Colonic mucosa (tissue), 4 donors: ENCODE measurements around the gene CPNE5. TPM values are rescaled to one million over a fixed set of nuclear protein-coding genes. Genes with fewer than 3 reads are reported as not detected.

ENCODE experiments used
- DNase-seq: peaks from one replicate; pipeline ENCODE4 v3.0.0-alpha.2; 2020
- H3K27ac ChIP-seq: fragments of 200-600 bp; one replicate; pipeline ENCODE4 v1.8.0; 2021
- H3K27me3 ChIP-seq: fragments of 200-600 bp; one replicate; pipeline ENCODE4 v1.8.0; 2021
- H3K36me3 ChIP-seq: fragments of 200-600 bp; one replicate; pipeline ENCODE4 v1.8.0; 2021
- H3K4me1 ChIP-seq: fragments of 200-600 bp; one replicate; pipeline ENCODE4 v1.8.0; 2021; ENCODE audit warnings: mild to moderate bottlenecking
- H3K4me3 ChIP-seq: fragments of 200-600 bp; one replicate; pipeline ENCODE4 v1.8.0; 2021
- H3K9ac ChIP-seq, 2 donors: one replicate each; pipeline ENCODE4 v1.7.0; 2013; ENCODE audit warnings: control low read depth in 2 of 2, low read depth in 2 of 2, low read length in 2 of 2
- H3K9me3 ChIP-seq: fragments of 200-600 bp; one replicate; pipeline ENCODE4 v1.8.0; 2021
- intact Hi-C: fragments of 100-400 bp; cut with DNase I; formaldehyde crosslinking; loops from one replicate; pipeline ENCODE4 v1.14.1; 2022
- total RNA-seq, 2 donors: library from RNA; stranded (reverse); fragmentation: NEBNext Ultra II Directional in 1 of 2; extraction: Animal tissue kit (Norgen Biotek cat#: 25700) in 1 of 2; gene quantifications; one replicate each; pipeline ENCODE4 v1.2.1, GENCODE V29; 2021
- TF ChIP-seq, protein P1 (sequence below): fragments of 200-600 bp; IDR thresholded peaks from one replicate; pipeline ENCODE4 v1.8.0; 2022; ENCODE audit warnings: antibody characterized with exemption, mild to moderate bottlenecking
- donor health status: healthy.
- donor health status: DM: no; HTN: no; CAD: no.
- donor health status: DM: no; HTN: no; CAD: no.

Gene CPNE5
- total RNA-seq, 2 donors from 2014 or later = 4.6 to 8.0 TPM

DNA sequence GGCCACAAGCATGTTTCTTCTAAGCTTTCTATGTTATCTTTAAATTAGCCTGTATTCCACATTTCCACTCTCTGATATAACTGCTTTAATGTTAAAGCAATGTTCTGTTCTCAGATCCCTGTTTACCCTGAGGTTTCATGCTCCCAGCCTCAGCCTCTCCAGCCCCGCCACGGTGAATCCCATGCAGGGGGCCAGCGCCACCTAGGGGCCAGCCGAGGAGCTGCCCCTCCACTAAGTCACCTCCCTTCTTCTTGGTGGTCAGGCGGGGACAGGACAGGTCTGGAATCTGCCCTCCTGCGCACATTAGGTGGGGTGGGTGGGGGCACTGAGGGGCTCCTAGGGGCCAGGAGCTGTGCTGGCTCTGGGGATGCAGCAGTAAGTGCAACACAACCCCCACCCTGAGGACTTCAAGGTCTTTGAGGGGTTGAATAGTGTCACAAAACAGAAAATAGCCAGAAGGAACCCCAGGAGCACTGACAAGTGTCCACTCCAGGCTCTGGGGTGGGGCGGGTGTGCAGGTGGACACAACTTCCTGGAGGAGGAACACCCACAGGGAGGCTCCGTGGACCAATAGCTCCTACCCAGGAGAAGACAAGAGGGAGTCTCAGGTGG lies 80.0 kb downstream of the CPNE5 start:
- no peak overlapping the region for H3K4me3 ChIP-seq

DNA sequence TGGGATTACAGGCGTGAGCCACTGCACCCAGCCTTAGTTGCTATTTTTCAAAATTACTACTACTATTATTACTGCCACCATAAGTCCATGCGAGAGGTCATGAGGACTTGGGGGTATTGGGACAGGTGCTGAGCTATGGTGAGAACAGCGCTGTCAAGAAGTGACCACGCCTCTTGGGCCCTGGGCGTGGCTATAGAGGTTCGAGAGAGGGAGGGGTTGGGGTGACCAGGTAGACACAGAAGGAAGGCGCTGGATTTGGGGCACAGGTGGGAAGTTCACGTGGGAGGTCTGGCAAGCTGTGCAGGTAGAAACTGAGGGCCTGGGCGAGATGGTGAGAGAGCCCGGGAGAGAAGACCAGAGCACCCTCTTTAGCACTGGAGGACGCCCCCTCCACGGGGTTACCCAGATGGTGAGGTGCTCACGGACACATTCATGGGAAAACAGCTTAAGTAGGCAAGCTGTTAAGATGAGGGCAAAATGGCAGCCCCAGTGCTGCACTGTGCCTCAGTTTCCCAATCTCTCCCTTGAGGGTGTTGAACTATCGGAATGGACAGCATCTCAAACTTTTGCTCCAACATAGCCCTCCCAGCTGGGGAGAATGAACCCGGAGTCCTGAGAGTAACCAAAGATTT lies 80.6 kb downstream of the CPNE5 start:
- peaks cover 21% of the 10 kb centered on the region for H3K4me1 ChIP-seq

More for the DNA sequence above, 80.0 kb downstream of the CPNE5 start:
- intact Hi-C loops = loop anchor here (2.0 kb wide), 1 partner anchor 136 kb away; no protein-coding TSS in a partner anchor
- Histone ChIP-seq H3K27ac (peak overlapping the region; percentile 47), H3K9ac (peak overlapping the region; percentile 37 to 43), H3K27me3 (no peaks in the 10 kb centered on the region), H3K4me1 (peaks cover 21% of the 10 kb centered on the region), H3K9me3 (no peaks in the 10 kb centered on the region), H3K36me3 (no peaks in the 10 kb centered on the region)
- TF ChIP-seq, protein P1, sequence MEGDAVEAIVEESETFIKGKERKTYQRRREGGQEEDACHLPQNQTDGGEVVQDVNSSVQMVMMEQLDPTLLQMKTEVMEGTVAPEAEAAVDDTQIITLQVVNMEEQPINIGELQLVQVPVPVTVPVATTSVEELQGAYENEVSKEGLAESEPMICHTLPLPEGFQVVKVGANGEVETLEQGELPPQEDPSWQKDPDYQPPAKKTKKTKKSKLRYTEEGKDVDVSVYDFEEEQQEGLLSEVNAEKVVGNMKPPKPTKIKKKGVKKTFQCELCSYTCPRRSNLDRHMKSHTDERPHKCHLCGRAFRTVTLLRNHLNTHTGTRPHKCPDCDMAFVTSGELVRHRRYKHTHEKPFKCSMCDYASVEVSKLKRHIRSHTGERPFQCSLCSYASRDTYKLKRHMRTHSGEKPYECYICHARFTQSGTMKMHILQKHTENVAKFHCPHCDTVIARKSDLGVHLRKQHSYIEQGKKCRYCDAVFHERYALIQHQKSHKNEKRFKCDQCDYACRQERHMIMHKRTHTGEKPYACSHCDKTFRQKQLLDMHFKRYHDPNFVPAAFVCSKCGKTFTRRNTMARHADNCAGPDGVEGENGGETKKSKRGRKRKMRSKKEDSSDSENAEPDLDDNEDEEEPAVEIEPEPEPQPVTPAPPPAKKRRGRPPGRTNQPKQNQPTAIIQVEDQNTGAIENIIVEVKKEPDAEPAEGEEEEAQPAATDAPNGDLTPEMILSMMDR = peak; percentile 97
- DNase-seq = peak; percentile 89

DNA sequence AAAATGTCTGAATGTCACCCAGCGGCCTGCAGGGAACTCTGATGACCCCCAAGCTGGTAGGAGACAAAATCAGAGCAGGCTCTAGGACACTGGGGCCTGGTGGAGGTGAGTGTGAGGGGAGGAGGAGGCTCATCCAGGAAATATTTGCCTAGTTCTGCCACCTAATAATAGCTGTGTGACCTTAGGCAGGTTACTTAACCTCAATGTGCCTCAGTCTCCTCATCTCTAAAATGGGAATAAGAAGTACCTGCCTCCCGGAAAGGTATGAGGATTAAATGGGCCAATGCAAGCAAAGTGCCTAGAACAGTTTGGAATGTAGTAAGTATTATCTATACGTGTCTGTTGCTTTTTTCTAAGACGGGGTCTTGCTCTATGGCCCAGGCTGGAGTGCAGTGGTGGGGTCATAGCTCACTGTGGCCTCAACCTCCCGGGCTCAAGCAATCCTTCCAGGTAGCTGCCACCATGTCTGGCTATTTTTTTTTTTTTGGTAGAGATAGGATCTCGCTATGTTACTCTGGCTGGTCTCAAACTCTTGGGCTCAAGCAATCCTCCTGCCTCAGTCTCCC lies 81.2 kb downstream of the CPNE5 start:
- H3K36me3 ChIP-seq = no peaks in the 10 kb centered on the region
- H3K4me1 ChIP-seq = peaks cover 21% of the 10 kb centered on the region
- peak overlapping the region; percentile 45 for H3K27ac ChIP-seq
- H3K27me3 ChIP-seq = no peaks in the 10 kb centered on the region
- H3K9ac ChIP-seq = peak overlapping the region in 1 of 2 donors; percentile 41
- H3K9me3 ChIP-seq = no peaks in the 10 kb centered on the region
- no peak for DNase-seq
- TF ChIP-seq, protein P1 = no peak
- intact Hi-C loops = loop anchor here (2.0 kb wide), 1 partner anchor 135 kb away; no protein-coding TSS in a partner anchor
- H3K4me3 ChIP-seq = no peak overlapping the region

More for the DNA sequence above, 80.6 kb downstream of the CPNE5 start:
- TF ChIP-seq, protein P1 = no peak
- Histone ChIP-seq H3K9me3 (no peaks in the 10 kb centered on the region), H3K27ac (peak overlapping the region; percentile 47), H3K36me3 (no peaks in the 10 kb centered on the region), H3K9ac (peak overlapping the region; percentile 24 to 37), H3K4me3 (no peak overlapping the region), H3K27me3 (no peaks in the 10 kb centered on the region)
- intact Hi-C loops = loop anchor here (2.0 kb wide), 1 partner anchor 136 kb away; no protein-coding TSS in a partner anchor
- peak; percentile 74 for DNase-seq

DNA sequence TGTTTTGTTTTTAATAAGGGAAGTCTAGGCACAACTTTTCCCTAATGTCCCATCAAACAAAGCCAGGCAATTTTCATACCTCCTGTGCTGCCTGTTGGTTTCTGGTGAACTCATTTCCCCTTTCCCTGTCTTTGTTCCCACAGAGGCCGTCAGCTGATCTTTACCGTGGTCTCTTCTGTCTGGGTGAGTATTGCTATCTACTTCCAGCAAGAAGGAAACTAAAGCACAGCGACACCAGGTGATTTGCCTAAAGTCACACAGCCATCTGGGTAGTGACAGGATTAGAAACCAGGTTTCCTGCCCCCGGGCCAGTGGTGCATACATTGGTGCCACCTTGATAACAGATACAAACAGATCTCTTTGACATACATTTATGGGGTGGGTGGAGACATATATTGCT lies 82.0 kb downstream of the CPNE5 start:
- Histone ChIP-seq H3K27me3 (no peaks in the 10 kb centered on the region), H3K27ac (peak overlapping the region; percentile 45), H3K4me3 (no peak overlapping the region), H3K36me3 (no peaks in the 10 kb centered on the region), H3K9ac (peak overlapping the region in 1 of 2 donors; percentile 36), H3K4me1 (peaks cover 28% of the 10 kb centered on the region), H3K9me3 (no peaks in the 10 kb centered on the region)
- peak; percentile 55 for DNase-seq
- intact Hi-C loops = no loop called here
- TF ChIP-seq, protein P1 = no peak

DNA sequence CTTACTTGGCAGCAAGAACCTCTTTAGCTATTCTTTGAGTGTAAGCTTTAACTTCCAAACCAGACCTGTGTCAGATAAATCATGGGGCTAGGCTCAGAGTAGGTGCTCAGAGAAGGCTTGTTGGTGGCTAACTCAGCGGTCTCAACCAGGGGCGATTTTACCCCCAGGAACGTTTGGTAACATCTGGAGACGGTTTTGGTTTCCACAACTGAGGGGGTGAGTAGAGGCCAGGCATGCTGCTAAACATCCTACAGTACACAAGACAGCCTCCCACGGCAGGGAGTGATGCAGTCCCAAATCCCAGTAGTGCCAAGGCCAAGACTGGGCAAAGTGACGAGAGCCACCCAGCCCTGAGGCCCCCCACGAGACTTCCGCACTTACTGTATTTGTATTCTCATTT lies 82.5 kb downstream of the CPNE5 start:
- no peak for DNase-seq
- peak overlapping the region; percentile 45 for H3K27ac ChIP-seq
- H3K4me1 ChIP-seq = peaks cover 32% of the 10 kb centered on the region
- TF ChIP-seq, protein P1 = no peak
- intact Hi-C loops = no loop called here
- peak overlapping the region in 1 of 2 donors; percentile 36 for H3K9ac ChIP-seq
- H3K9me3 ChIP-seq = no peaks in the 10 kb centered on the region
- no peak overlapping the region for H3K4me3 ChIP-seq
- no peaks in the 10 kb centered on the region for H3K36me3 ChIP-seq
- H3K27me3 ChIP-seq = no peaks in the 10 kb centered on the region
